EH (cell line): ENCODE data around the gene BEND3.
"Not testable (repeated sequence)": the region's sequence is repeated elsewhere in the genome, so short reads cannot be mapped to it uniquely, and the experiment has no call there.

ENCODE experiments used
- DNase-seq: peaks from one replicate; pipeline ENCODE4 v3.0.0-alpha.2; 2015; ENCODE audit warnings: low read depth

Gene BEND3

GRCh38 chr6:107120404-107120803 lies 5.1 kb upstream of the BEND3 start:
- no peak for DNase-seq

GRCh38 chr6:107118976-107119375 lies 3.7 kb upstream of the BEND3 start:
- DNase-seq = peak; percentile 43

GRCh38 chr6:107118540-107118939 lies 3.2 kb upstream of the BEND3 start:
- not testable (repeated sequence) for DNase-seq

GRCh38 chr6:107116931-107117330 lies 1.6 kb upstream of the BEND3 start:
- no peak for DNase-seq

GRCh38 chr6:107116328-107116892 lies 1.1 kb upstream of the BEND3 start:
- DNase-seq = peak; percentile 13

GRCh38 chr6:107115695-107116327 lies 496 bp upstream of the BEND3 start:
- DNase-seq = peak; percentile 35

GRCh38 chr6:107114213-107114925 lies 946 bp downstream of the BEND3 start:
- DNase-seq = peak; percentile 87

GRCh38 chr6:107110200-107110599 lies 5.1 kb downstream of the BEND3 start:
- DNase-seq = no peak

- no peak for DNase-seq
Measured at GRCh38 chr6:107108201-107108890, 7.0 kb downstream of the BEND3 start.

- no peak for DNase-seq
Measured at GRCh38 chr6:107107791-107108190, 7.5 kb downstream of the BEND3 start.

GRCh38 chr6:107106165-107106564 lies 9.2 kb downstream of the BEND3 start:
- DNase-seq = no peak

- DNase-seq = no peak
Measured at GRCh38 chr6:107105511-107106116, 9.7 kb downstream of the BEND3 start.

- no peak for DNase-seq
Measured at GRCh38 chr6:107103082-107103481, 12.2 kb downstream of the BEND3 start.

- no peak for DNase-seq
Measured at GRCh38 chr6:107102414-107102805, 12.9 kb downstream of the BEND3 start.

GRCh38 chr6:107101686-107102413 lies 13.5 kb downstream of the BEND3 start:
- DNase-seq = no peak

- DNase-seq = no peak
Measured at GRCh38 chr6:107101211-107101610, 14.1 kb downstream of the BEND3 start.

GRCh38 chr6:107098436-107099307 lies 16.6 kb downstream of the BEND3 start:
- no peak for DNase-seq

- not testable (repeated sequence) for DNase-seq
Measured at GRCh38 chr6:107084459-107084858, 30.9 kb downstream of the BEND3 start.

- DNase-seq = no peak
Measured at GRCh38 chr6:107083921-107084320, 31.4 kb downstream of the BEND3 start.

- DNase-seq = no peak
Measured at GRCh38 chr6:107083047-107083768, 32.1 kb downstream of the BEND3 start.
